Hindlimb muscle (tissue), 1 donor: Measurements from ENCODE around the gene OR10A3. TPM values are rescaled to one million over a fixed set of nuclear protein-coding genes. Genes with fewer than 3 reads are reported as not detected.

Experiments
- DNase-seq: peaks from one replicate; pipeline ENCODE4 v3.0.0-alpha.2; 2013
- polyA plus RNA-seq: library from polyadenylated mRNA; unstranded; fragments of 120-200 nt; gene quantifications from one replicate; pipeline ENCODE4 v1.2.1, GENCODE V29; 2013; ENCODE audit not compliant: insufficient read length

Gene OR10A3
- polyA plus RNA-seq, 1 donor = not detected

- DNase-seq = no peak
Measured at GRCh38 chr11:7890417-7891172, 50.9 kb downstream of the OR10A3 start.

DNA sequence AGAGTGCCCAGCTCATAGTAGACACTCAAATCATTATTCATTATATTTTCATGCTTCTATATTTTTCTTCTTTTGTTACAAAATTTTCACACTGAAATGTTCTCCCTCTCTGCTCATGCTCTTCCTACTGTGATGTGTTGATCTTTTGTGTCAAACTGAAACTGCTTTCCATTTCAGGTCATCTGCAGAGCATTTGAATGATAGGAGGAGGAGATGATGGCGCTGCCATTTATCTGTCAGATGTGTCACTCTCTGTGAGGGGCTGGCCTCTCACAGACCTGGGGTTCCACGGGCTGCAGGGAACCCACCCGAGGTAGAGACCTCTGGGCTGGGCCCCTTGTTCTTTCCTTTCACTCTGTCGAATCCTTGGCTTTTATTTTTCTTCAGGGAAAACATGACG, 51.5 kb downstream of the OR10A3 start:
- DNase-seq = no peak

Other genes with a start within 250 kb of the OR10A3 start
- gene OVCH2, start 235.2 kb downstream of the OR10A3 start, polyA plus RNA-seq = 0.79 TPM
- gene OR5P2, start 144.8 kb downstream of the OR10A3 start, polyA plus RNA-seq = not detected
- gene OR5P3, start 110.9 kb downstream of the OR10A3 start, polyA plus RNA-seq = not detected
- not detected for gene OR10A6, start 10.4 kb downstream of the OR10A3 start, polyA plus RNA-seq
- gene NLRP10, start 23.7 kb upstream of the OR10A3 start, polyA plus RNA-seq = not detected
- gene EIF3F, start 45.6 kb upstream of the OR10A3 start, polyA plus RNA-seq = 481 TPM
- 9.3 TPM for gene TUB, start 139.5 kb upstream of the OR10A3 start, polyA plus RNA-seq
- gene RIC3, start 227.3 kb upstream of the OR10A3 start, polyA plus RNA-seq = 0.25 TPM